ENCODE measurements around the gene MUC6.

- TF ChIP-seq CTCF (IDR thresholded peaks at IDR 0.05 in 2 of 3, conservative IDR thresholded peaks at IDR 0.05 in 1 of 3; ENCODE audit: control insufficient read depth in 2 of 3, extremely low read depth in 1 of 3, insufficient read depth in 1 of 3, low read depth in 3 of 3, low read length in 3 of 3) (no peak), TBL1XR1 (IDR thresholded peaks at IDR 0.05; ENCODE audit: low read depth, low read length) (no peak), RFX5 (IDR thresholded peaks at IDR 0.05; ENCODE audit: low read depth, low read length) (no peak), NKRF (conservative IDR thresholded peaks at IDR 0.05) (no peak)
Measured at GRCh38 chr11:1013631-1013935, 22.9 kb downstream of the MUC6 start.
